ENCODE results near the gene UBASH3B. TPM values are rescaled to one million over a fixed set of nuclear protein-coding genes. Genes with fewer than 3 reads are reported as not detected.

The UBASH3B gene
- total RNA-seq, 4 donors from 2014 or later, result 9.9 to 36.3 (median 24.3) TPM

GRCh38 chr11:122714004-122714403 lies 58.5 kb downstream of the UBASH3B start:
- ATAC-seq (ENCODE audit: low FRiP score), result no peak
- no peak for DNase-seq (ENCODE audit: low spot score)
- TF ChIP-seq CTCF (IDR thresholded peaks at IDR 0.05), result no peak

GRCh38 chr11:122714484-122714883 lies 59.0 kb downstream of the UBASH3B start:
- no peak for DNase-seq (ENCODE audit: low spot score)
- no peak for ATAC-seq (ENCODE audit: low FRiP score)
- no peak for TF ChIP-seq CTCF (IDR thresholded peaks at IDR 0.05)

- DNase-seq (ENCODE audit: low spot score) (no peak), ATAC-seq (ENCODE audit: low FRiP score) (no peak)
- no peak for TF ChIP-seq CTCF (IDR thresholded peaks at IDR 0.05)
Observed at GRCh38 chr11:122715548-122716440, 60.3 kb downstream of the UBASH3B start.

GRCh38 chr11:122717264-122717867 lies 61.8 kb downstream of the UBASH3B start:
- DNase-seq (ENCODE audit: low spot score) (no peak), ATAC-seq (ENCODE audit: low FRiP score) (no peak)
- no peak for TF ChIP-seq CTCF (IDR thresholded peaks at IDR 0.05)

GRCh38 chr11:122720107-122720881 lies 64.8 kb downstream of the UBASH3B start:
- ATAC-seq (ENCODE audit: low FRiP score) (no peak), DNase-seq (ENCODE audit: low spot score) (no peak)
- no peak for TF ChIP-seq CTCF (IDR thresholded peaks at IDR 0.05)

- DNase-seq (ENCODE audit: low spot score) (no peak), ATAC-seq (ENCODE audit: low FRiP score) (no peak)
- no peak for TF ChIP-seq CTCF (IDR thresholded peaks at IDR 0.05)
Observed at GRCh38 chr11:122721201-122721963, 65.9 kb downstream of the UBASH3B start.

Measured in omental fat pad (tissue), 4 donors.